Measurements from ENCODE around the gene CAMK2A.

- TF ChIP-seq POLR2A (IDR thresholded peaks at IDR 0.05; ENCODE audit: low read depth, low read length) (no peak), POLR2AphosphoS5 (IDR thresholded peaks at IDR 0.05; ENCODE audit: low read depth, low read length) (no peak), TAF1 (IDR thresholded peaks at IDR 0.05; ENCODE audit: low read depth, low read length) (no peak), SPI1 (IDR thresholded peaks at IDR 0.05; ENCODE audit: low read depth, low read length) (no peak)
These were observed 20.7 kb upstream of the CAMK2A start for GRCh38 chr5:150310246-150310645.
